Neural cell (in vitro differentiated cells): Measurements from ENCODE around the gene ZNF552.

Source experiments
- EP300 ChIP-seq: fragments of 450-650 bp; conservative IDR thresholded peaks from 2 replicates; pipeline ENCODE4 v1.6.1; 2014; ENCODE audit warnings: antibody characterized with exemption, mild to moderate bottlenecking, moderate library complexity; ENCODE audit not compliant: poor library complexity, severe bottlenecking
- EZH2 ChIP-seq: fragments of 200-600, 300-800 bp; shearing (Covaris generic), sonication (generic); IDR thresholded peaks from 2 replicates; pipeline ENCODE4 v1.6.1; 2014; ENCODE audit warnings: antibody characterized with exemption, low read length, borderline replicate concordance, mild to moderate bottlenecking; ENCODE audit not compliant: insufficient read depth, poor library complexity, severe bottlenecking
- MXI1 ChIP-seq: fragments of 450-650 bp; conservative IDR thresholded peaks from 2 replicates; pipeline ENCODE4 v1.6.1; 2014; ENCODE audit warnings: antibody characterized with exemption, mild to moderate bottlenecking; ENCODE audit not compliant: poor library complexity, severe bottlenecking
- POLR2AphosphoS5 ChIP-seq: IDR thresholded peaks from 2 replicates; pipeline ENCODE4 v1.6.1; 2012
- RAD21 ChIP-seq: fragments of 450-650 bp; conservative IDR thresholded peaks from 2 replicates; pipeline ENCODE4 v1.6.1; 2014; ENCODE audit warnings: antibody characterized with exemption, mild to moderate bottlenecking, moderate library complexity
- SMC3 ChIP-seq: fragments of 450-650 bp; conservative IDR thresholded peaks from 2 replicates; pipeline ENCODE4 v1.6.1; 2014; ENCODE audit warnings: antibody characterized with exemption, mild to moderate bottlenecking, moderate library complexity; ENCODE audit not compliant: poor library complexity
- TAF1 ChIP-seq: IDR thresholded peaks from 2 replicates; pipeline ENCODE4 v1.6.1; 2012; ENCODE audit warnings: low read depth
- TF ChIP-seq, protein P1 (sequence below): fragments of 450-650 bp; IDR thresholded peaks from 2 replicates; pipeline ENCODE4 v1.5.1; 2014; ENCODE audit warnings: antibody characterized with exemption, mild to moderate bottlenecking, moderate library complexity; ENCODE audit not compliant: poor library complexity, severe bottlenecking
- TF ChIP-seq, protein P2 (sequence below): IDR thresholded peaks from 2 replicates; pipeline ENCODE4 v1.6.1; 2012; ENCODE audit warnings: borderline replicate concordance

DNA sequence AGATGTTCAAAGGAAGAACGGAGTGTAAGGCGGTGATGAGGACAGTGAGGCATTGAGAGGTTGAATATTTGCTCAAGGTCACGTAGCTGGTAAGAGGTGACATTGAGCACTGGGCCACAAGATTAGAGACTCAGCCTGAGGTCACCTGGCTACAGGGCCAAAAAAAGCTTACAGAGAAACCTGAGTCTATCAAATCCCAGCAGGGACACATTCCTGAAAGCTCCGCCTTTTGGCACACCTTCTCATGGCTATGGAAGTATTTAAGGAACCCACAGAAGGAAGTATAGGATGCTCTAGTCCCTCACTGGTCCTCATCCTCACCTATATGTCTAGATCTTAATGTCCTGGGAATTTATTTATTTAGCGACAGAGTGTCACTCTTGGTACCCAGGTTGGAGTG, 27.8 kb downstream of the ZNF552 start:
- TF ChIP-seq EZH2 (no peak), MXI1 (no peak), POLR2AphosphoS5 (no peak), RAD21 (no peak), SMC3 (no peak), TAF1 (no peak), EP300 (no peak)
- TF ChIP-seq, protein P1, sequence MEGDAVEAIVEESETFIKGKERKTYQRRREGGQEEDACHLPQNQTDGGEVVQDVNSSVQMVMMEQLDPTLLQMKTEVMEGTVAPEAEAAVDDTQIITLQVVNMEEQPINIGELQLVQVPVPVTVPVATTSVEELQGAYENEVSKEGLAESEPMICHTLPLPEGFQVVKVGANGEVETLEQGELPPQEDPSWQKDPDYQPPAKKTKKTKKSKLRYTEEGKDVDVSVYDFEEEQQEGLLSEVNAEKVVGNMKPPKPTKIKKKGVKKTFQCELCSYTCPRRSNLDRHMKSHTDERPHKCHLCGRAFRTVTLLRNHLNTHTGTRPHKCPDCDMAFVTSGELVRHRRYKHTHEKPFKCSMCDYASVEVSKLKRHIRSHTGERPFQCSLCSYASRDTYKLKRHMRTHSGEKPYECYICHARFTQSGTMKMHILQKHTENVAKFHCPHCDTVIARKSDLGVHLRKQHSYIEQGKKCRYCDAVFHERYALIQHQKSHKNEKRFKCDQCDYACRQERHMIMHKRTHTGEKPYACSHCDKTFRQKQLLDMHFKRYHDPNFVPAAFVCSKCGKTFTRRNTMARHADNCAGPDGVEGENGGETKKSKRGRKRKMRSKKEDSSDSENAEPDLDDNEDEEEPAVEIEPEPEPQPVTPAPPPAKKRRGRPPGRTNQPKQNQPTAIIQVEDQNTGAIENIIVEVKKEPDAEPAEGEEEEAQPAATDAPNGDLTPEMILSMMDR, result no peak
- TF ChIP-seq, protein P2, sequence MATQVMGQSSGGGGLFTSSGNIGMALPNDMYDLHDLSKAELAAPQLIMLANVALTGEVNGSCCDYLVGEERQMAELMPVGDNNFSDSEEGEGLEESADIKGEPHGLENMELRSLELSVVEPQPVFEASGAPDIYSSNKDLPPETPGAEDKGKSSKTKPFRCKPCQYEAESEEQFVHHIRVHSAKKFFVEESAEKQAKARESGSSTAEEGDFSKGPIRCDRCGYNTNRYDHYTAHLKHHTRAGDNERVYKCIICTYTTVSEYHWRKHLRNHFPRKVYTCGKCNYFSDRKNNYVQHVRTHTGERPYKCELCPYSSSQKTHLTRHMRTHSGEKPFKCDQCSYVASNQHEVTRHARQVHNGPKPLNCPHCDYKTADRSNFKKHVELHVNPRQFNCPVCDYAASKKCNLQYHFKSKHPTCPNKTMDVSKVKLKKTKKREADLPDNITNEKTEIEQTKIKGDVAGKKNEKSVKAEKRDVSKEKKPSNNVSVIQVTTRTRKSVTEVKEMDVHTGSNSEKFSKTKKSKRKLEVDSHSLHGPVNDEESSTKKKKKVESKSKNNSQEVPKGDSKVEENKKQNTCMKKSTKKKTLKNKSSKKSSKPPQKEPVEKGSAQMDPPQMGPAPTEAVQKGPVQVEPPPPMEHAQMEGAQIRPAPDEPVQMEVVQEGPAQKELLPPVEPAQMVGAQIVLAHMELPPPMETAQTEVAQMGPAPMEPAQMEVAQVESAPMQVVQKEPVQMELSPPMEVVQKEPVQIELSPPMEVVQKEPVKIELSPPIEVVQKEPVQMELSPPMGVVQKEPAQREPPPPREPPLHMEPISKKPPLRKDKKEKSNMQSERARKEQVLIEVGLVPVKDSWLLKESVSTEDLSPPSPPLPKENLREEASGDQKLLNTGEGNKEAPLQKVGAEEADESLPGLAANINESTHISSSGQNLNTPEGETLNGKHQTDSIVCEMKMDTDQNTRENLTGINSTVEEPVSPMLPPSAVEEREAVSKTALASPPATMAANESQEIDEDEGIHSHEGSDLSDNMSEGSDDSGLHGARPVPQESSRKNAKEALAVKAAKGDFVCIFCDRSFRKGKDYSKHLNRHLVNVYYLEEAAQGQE, result no peak
